ENCODE data around the gene SACM1L.

Gene SACM1L

GRCh38 chr3:45765266-45765851 is 76.2 kb downstream of the SACM1L start:
- Mint-ChIP-seq H3K9me3 (no peaks in the 10 kb centered on the region), H3K36me3 (no peaks in the 10 kb centered on the region), H3K4me3 (no peak overlapping the region)

DNA sequence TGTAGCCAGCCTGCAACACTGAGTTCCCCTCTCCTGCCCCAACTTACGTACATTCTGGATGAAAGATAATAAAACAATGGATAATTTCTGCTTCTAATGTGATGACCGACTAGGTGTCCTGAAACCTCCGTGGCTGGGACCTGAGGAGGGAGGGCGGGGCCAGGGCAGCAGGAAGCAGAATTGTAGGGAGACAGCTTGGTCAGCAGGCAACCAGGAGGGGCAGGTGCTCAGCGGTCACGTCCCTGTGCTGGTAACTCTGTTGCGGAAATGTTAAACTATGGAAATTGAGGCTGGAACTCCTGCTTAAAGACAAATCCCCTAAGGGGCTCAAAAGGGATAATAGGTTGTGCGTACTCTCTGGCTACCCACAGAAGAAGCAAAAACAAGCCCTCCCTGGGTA is 76.8 kb downstream of the SACM1L start:
- H3K4me1 Mint-ChIP-seq = peaks cover 2% of the 10 kb centered on the region
- H3K36me3 Mint-ChIP-seq = no peaks in the 10 kb centered on the region
- H3K9me3 Mint-ChIP-seq = no peaks in the 10 kb centered on the region
- no peak overlapping the region for H3K27ac Mint-ChIP-seq
- CTCF ChIA-PET = no interaction called here
- no peak for DNase-seq
- no peak overlapping the region for H3K4me3 Mint-ChIP-seq
- peaks cover 72% of the 10 kb centered on the region for H3K27me3 Mint-ChIP-seq

More at GRCh38 chr3:45765266-45765851, 76.2 kb downstream of the SACM1L start:
- peaks cover 2% of the 10 kb centered on the region for H3K4me1 Mint-ChIP-seq
- no peak for DNase-seq
- H3K27me3 Mint-ChIP-seq = peaks cover 66% of the 10 kb centered on the region
- CTCF ChIA-PET = no interaction called here
- H3K27ac Mint-ChIP-seq = no peak overlapping the region

DNA sequence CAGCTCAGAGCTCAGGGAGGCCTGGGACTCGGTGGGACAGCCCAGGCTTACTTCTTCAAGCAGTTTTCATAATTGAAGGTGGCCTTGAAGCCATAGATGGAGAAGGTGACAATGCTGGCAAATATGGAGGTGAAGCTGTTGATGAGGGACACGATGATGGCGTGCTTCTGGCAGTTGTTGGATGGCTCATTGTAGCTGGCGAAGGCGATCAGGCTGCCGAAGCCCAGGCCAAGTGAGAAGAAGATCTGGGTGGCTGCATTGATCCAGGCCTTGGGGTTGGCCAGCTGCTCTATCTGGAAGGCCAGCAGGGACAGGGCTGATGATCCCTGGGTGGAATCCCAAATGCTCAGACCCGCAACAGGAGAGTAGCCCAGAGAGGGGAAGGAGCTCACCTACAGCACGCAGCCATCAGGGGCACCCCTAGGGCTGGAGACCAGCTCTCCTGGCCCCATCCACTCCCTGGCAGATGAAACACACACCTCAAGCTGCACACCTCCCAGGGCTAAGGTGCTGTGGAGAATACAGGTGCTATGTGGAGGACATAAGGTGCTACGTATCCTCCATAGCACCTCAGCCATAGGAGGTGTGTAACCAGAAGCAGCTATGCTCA is 82.1 kb downstream of the SACM1L start:
- Mint-ChIP-seq H3K36me3 (no peaks in the 10 kb centered on the region), H3K27me3 (peaks cover 79% of the 10 kb centered on the region), H3K4me1 (peaks cover 15% of the 10 kb centered on the region), H3K9me3 (no peaks in the 10 kb centered on the region), H3K4me3 (no peak overlapping the region), H3K27ac (no peak overlapping the region)
- CTCF ChIA-PET = interaction anchor here (0.7 to 1.3 kb wide), 3 partner anchors 9 to 299 kb away, joined by 3 read pairs; no protein-coding TSS in a partner anchor
- no peak for DNase-seq

GRCh38 chr3:45771831-45772230 is 82.6 kb downstream of the SACM1L start:
- Mint-ChIP-seq H3K27me3 (peaks cover 81% of the 10 kb centered on the region), H3K9me3 (no peaks in the 10 kb centered on the region), H3K4me1 (peaks cover 15% of the 10 kb centered on the region), H3K36me3 (no peaks in the 10 kb centered on the region), H3K27ac (no peak overlapping the region), H3K4me3 (no peak overlapping the region)
- CTCF ChIA-PET = interaction anchor here (0.9 to 1.3 kb wide), 2 partner anchors 10 to 299 kb away, joined by 3 read pairs; no protein-coding TSS in a partner anchor
- DNase-seq = no peak

DNA sequence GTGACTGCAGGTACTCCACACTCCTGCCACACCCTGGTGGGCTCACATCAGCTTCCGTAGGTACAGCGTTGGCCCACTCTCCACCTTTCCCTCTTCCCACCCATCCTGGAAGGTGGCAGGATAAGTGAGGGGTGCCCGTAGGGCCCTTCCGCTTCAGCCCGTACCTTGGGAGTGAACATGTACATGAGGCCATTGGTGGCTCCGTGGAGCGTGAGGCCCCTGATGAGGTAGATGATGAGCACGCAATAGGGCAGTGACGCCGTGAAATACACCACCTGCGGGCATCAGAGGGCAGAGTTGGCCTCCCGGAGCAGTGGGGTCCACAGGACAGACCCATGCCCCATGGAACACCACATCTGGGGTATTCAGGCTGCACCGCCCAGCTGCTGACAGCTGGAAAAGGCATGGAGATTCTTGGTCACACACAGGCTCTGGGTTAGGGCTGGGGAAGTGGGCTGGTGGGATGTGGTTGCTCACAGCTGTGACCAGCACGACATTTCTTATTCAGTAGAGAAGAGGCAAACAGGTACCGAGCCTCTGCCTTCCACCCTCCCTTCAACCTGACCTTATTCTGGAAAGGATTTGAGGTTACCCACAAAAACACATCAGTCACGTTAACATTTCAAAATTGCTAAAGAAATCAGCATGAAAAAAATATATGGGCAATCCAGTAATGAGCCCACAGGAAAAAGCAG is 83.3 kb downstream of the SACM1L start:
- Mint-ChIP-seq H3K36me3 (no peaks in the 10 kb centered on the region), H3K4me3 (no peak overlapping the region), H3K4me1 (peaks cover 15% of the 10 kb centered on the region), H3K27me3 (peaks cover 85% of the 10 kb centered on the region), H3K9me3 (no peaks in the 10 kb centered on the region), H3K27ac (no peak overlapping the region)
- DNase-seq = no peak
- CTCF ChIA-PET = interaction anchor here (1.7 kb wide), 1 partner anchor 157 kb away, joined by 3 read pairs; no protein-coding TSS in a partner anchor

- Mint-ChIP-seq H3K36me3 (no peaks in the 10 kb centered on the region), H3K4me3 (no peak overlapping the region), H3K27me3 (peaks cover 85% of the 10 kb centered on the region), H3K9me3 (no peaks in the 10 kb centered on the region), H3K4me1 (peaks cover 15% of the 10 kb centered on the region), H3K27ac (no peak overlapping the region)
- DNase-seq = no peak
- CTCF ChIA-PET = interaction anchor here (1.7 kb wide), 1 partner anchor 157 kb away, joined by 3 read pairs; no protein-coding TSS in a partner anchor
Measured at GRCh38 chr3:45773072-45773471, 83.9 kb downstream of the SACM1L start.

DNA sequence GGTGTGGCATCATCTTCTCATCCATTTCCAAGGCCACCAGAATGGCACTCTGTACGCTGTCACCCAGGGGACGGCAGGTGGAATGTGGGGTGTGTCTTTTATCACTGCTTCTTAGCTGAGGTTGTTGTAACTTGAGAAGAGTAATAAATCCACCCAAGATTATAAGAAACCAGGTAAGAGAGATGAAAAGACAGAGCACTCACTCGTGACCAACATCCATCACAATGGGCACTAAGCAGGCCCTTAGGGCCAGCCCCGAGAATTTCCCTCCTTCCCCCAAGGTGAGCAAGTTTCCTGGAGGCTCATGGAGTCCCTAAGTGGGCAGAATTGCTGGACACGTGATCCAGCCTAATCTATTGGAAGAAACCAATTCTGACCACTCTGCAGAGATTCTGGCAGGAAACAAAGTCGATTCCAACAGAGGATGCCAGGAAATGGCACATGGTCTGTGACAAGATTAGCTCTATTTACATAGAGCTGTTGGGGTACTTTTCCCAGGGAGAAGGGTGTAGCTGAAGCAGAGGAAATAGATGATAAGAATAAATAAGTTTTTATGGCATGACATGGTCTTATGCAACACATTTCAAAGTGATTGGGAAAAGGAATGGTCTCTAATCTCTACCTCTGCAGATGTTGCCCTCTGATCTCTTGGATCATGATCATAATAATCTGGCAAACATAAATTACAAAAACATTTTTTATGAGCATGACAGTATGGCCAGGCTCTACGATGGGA is 84.7 kb downstream of the SACM1L start:
- Mint-ChIP-seq H3K9me3 (no peaks in the 10 kb centered on the region), H3K27me3 (peaks cover 82% of the 10 kb centered on the region), H3K4me1 (peaks cover 15% of the 10 kb centered on the region), H3K4me3 (no peak overlapping the region), H3K36me3 (no peaks in the 10 kb centered on the region), H3K27ac (no peak overlapping the region)
- CTCF ChIA-PET = interaction anchor here (1.0 to 1.7 kb wide), 3 partner anchors 13 to 158 kb away, joined by 3 to 4 read pairs (median 3); no protein-coding TSS in a partner anchor
- no peak for DNase-seq

DNA sequence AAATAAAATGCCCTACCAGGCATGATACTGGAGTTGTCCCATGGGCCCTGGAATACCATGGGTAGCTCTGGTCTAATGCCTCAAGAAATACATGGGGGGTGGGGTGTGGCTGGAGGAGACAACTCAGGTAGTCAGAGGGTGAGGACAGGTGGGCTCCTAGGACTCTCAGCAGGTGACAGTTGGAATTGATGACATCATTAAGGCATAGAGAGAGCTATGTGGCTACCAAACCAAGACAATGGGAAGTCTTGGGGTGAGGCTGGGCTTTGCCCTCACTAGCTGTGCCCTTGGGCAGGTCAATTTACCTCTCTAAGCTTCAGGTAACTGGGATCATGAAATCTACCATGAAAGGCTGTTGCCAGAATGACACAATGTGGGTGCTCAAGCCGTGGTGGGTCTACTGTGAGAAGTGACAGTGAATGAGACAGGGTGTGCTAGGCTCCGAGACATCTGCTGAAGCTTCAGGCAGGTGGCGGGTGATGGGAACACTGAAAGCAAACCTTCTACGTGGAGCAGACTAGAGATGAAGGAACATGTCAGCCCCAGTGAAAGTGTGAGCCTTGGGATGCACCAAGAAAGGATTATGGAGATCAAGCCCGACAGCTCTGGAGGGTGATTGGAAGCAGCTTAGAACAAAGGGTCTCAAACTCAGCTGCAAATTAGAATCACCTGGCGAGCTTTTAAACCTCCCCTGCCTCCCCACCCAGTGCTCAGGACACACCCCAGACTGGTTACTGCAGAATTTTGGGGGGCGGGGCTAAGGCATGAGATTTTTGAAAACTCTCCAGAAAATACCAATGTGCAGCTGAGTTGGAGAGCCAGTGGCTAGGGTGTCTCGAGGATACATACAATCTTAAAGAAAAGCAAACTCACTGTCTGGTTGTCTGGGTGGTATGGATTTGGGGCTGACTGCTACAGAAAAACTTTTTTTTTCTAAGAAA is 85.7 kb downstream of the SACM1L start:
- Mint-ChIP-seq H3K27ac (no peak overlapping the region), H3K4me3 (no peak overlapping the region), H3K4me1 (peaks cover 15% of the 10 kb centered on the region), H3K36me3 (no peaks in the 10 kb centered on the region), H3K9me3 (no peaks in the 10 kb centered on the region), H3K27me3 (peaks cover 86% of the 10 kb centered on the region)
- CTCF ChIA-PET = interaction anchor here (1.0 to 1.2 kb wide), 2 partner anchors 14 to 157 kb away, joined by 3 to 4 read pairs; no protein-coding TSS in a partner anchor
- DNase-seq = no peak

GRCh38 chr3:45775571-45776300 is 86.5 kb downstream of the SACM1L start:
- no peak overlapping the region for H3K4me3 Mint-ChIP-seq
- H3K36me3 Mint-ChIP-seq = no peaks in the 10 kb centered on the region
- CTCF ChIA-PET = no interaction called here
- H3K4me1 Mint-ChIP-seq = peaks cover 15% of the 10 kb centered on the region
- H3K27ac Mint-ChIP-seq = no peak overlapping the region
- H3K27me3 Mint-ChIP-seq = peaks cover 77% of the 10 kb centered on the region
- H3K9me3 Mint-ChIP-seq = no peaks in the 10 kb centered on the region
- no peak for DNase-seq

- peaks cover 15% of the 10 kb centered on the region for H3K4me1 Mint-ChIP-seq
Measured at GRCh38 chr3:45776301-45776595, 87.1 kb downstream of the SACM1L start.

DNA sequence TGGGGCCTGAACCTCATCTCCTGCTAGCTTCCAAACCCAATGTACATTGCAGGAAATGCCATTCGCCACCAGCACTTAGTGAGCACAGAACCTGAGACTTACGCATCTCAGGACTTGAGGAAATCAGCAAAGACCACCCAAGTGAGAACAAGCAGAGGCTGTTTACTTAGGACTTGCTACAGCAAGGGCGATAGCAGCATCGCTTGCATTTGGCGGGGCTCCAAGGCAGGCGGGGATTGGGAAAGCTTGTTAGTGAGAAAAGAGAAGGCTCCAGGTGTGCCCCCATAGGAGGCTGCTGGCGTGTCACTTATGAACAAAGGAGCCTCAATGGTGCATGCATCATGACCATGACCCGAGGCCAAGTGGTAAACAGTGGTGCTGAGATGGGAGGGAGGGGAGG is 87.4 kb downstream of the SACM1L start:
- CTCF ChIA-PET = no interaction called here
- H3K36me3 Mint-ChIP-seq = no peaks in the 10 kb centered on the region
- no peaks in the 10 kb centered on the region for H3K9me3 Mint-ChIP-seq
- no peak overlapping the region for H3K27ac Mint-ChIP-seq
- no peak overlapping the region for H3K4me3 Mint-ChIP-seq
- peaks cover 15% of the 10 kb centered on the region for H3K4me1 Mint-ChIP-seq
- DNase-seq = no peak
- H3K27me3 Mint-ChIP-seq = peaks cover 69% of the 10 kb centered on the region

More at GRCh38 chr3:45776301-45776595, 87.1 kb downstream of the SACM1L start:
- peaks cover 72% of the 10 kb centered on the region for H3K27me3 Mint-ChIP-seq
- DNase-seq = no peak
- CTCF ChIA-PET = no interaction called here
- no peaks in the 10 kb centered on the region for H3K9me3 Mint-ChIP-seq
- H3K27ac Mint-ChIP-seq = no peak overlapping the region
- H3K36me3 Mint-ChIP-seq = no peaks in the 10 kb centered on the region
- no peak overlapping the region for H3K4me3 Mint-ChIP-seq

- H3K36me3 Mint-ChIP-seq = no peaks in the 10 kb centered on the region
- H3K27me3 Mint-ChIP-seq = peaks cover 62% of the 10 kb centered on the region
- CTCF ChIA-PET = no interaction called here
- no peaks in the 10 kb centered on the region for H3K9me3 Mint-ChIP-seq
- no peak overlapping the region for H3K4me3 Mint-ChIP-seq
- no peak overlapping the region for H3K27ac Mint-ChIP-seq
- peaks cover 12% of the 10 kb centered on the region for H3K4me1 Mint-ChIP-seq
- no peak for DNase-seq
Measured at GRCh38 chr3:45777111-45777745, 88.0 kb downstream of the SACM1L start.

Data from activated naive CD4-positive, alpha-beta T cell treated with anti-CD3 and anti-CD28 coated beads, Interleukin-2, amount 10 ng/mL, durations not matched to agents 7 days and 5 days (primary cell).